GM20000 (cell line): Measurements from ENCODE around the gene UBLCP1.

Experiments
- DNase-seq: peaks from one replicate; pipeline ENCODE4 v3.0.0; 2012; ENCODE audit warnings: low spot score
- TF ChIP-seq, protein P1 (sequence below): IDR thresholded peaks from 2 replicates; pipeline ENCODE4 v1.5.1; 2012; ENCODE audit warnings: mild to moderate bottlenecking, control low read depth; ENCODE audit errors: extremely low read depth, missing control alignments

Gene UBLCP1

DNA sequence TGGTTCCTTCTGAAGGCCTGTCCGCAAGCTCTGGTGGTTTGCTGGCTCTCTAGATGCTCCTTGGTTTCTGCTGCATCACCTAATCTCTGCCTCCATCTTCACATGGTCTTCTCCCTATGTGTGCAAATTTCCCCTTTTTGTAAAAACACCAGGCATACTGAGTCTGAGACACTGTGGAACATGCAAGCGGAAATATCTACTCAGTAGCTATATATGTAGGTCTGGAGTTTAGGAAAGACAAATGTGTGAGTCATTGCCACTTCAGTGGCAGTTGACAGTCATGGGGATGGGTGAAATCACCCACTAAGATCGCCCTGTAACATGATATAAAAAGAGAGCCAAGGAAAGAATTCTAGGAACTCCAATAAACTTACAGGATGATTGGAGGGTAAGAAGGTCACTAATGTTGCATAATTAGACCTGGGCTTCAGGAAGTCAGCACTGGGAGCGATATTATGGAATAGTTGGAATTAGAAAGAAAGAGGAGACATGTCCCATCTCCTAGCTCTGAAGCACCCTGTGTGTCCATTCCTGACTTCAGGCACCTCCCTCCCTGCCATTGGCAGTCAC lies 22.7 kb upstream of the UBLCP1 start:
- no peak for DNase-seq
- TF ChIP-seq, protein P1, sequence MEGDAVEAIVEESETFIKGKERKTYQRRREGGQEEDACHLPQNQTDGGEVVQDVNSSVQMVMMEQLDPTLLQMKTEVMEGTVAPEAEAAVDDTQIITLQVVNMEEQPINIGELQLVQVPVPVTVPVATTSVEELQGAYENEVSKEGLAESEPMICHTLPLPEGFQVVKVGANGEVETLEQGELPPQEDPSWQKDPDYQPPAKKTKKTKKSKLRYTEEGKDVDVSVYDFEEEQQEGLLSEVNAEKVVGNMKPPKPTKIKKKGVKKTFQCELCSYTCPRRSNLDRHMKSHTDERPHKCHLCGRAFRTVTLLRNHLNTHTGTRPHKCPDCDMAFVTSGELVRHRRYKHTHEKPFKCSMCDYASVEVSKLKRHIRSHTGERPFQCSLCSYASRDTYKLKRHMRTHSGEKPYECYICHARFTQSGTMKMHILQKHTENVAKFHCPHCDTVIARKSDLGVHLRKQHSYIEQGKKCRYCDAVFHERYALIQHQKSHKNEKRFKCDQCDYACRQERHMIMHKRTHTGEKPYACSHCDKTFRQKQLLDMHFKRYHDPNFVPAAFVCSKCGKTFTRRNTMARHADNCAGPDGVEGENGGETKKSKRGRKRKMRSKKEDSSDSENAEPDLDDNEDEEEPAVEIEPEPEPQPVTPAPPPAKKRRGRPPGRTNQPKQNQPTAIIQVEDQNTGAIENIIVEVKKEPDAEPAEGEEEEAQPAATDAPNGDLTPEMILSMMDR, result no peak

DNA sequence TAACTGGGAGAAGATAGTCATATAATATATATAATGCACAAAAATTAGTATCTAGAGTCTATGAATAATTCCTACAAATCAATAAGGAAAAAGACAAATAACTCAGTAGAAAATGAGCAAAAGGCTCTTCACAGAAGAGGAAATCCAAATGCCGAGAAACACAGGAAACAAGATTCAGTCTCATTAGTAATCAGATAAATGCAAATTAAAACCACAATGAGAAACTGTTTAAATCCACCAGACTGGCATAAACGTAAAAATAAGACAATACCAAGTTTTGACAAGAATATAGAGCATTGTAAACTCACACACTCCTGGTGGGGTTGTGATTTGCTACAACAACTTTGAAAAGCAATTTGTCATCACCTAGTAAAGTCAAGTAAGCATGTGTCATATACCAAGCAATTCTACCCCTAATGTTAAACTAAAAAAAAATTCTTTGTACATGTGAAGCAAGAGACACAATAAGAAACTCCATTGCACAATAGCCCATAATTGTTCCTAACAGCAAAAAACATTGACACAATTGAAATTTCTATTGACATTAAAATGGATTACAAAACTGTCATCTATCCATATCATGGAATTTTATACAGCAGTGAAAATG lies 21.0 kb upstream of the UBLCP1 start:
- TF ChIP-seq, protein P1, result no peak
- DNase-seq, result no peak

DNA sequence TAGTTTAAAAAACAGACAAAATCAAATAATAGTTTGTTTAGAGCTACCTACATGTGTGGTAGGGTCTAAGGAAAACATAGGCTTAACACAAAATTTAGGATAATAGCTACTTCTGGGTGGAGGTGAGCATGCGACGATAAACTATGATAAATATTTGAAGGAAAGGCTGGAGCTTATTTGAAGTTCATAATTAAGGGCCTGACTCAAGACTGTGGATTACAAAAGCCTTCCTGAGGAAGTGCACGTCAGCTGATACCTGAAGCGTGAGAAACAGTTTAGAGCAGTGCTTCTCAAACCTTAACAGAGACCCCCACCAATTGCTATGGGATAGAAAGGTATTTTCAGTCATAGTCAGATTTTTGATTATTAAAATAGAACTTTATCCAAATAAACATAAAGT lies 20.4 kb upstream of the UBLCP1 start:
- no peak for DNase-seq

DNA sequence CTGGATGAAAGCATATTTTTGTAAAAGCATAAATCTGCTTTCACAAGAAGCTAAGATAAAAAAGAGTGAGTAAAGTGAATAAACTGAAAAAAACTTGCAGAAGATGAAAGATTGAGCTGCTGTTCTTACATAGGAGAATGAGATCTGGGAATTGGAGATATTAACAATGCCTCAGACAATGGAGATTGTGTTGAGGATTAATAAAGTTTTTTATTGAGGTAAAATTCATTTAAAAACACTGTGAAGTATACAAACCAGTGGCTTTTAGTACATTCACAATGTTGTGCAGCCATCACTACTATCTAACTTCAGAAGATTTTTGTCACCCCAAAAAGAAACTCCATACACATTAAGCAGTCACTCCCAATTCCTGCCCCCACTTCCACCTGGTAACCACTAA lies 19.7 kb upstream of the UBLCP1 start:
- TF ChIP-seq, protein P1, result no peak
- DNase-seq, result no peak

More for the DNA sequence above, 20.4 kb upstream of the UBLCP1 start:
- TF ChIP-seq, protein P1, result no peak

DNA sequence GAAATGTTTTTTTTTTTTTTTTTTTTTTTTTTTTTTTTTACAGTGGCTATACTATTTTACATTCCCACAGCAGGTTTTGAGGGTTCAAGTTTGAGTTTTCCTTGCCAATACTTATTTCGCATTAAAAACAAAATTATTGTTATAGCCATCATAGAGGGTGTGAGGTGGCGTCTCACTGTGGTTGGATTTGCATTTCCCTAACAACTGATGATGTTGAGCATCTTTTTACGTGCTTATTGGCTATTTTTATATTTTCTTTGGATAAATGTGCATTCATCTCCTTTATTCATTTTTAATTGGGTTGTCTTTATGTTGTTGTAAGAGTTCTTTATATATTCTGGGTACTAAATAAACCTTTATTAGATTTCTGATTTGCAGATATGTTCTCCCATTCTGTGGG lies 18.9 kb upstream of the UBLCP1 start:
- TF ChIP-seq, protein P1, result no peak
- DNase-seq, result no peak

DNA sequence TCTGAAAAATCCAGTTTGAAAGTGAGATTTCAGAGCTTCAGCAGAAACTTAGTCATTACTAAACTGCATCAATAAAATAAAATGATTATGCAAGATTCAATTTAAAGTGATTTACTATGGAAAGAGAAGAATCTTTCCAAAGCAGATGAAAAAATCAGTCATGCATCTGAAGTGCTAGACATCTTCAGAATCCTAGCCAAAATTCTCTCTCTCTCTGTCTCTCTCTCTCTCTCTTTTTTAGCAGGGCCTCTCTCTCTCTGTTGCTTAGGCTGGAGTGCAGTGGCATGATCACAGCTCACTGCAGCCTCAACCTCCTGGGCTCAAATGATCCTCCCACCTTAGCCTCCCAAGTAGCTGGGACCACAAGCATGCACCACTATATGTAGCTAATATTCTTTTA lies 18.2 kb upstream of the UBLCP1 start:
- TF ChIP-seq, protein P1, result no peak
- no peak for DNase-seq

DNA sequence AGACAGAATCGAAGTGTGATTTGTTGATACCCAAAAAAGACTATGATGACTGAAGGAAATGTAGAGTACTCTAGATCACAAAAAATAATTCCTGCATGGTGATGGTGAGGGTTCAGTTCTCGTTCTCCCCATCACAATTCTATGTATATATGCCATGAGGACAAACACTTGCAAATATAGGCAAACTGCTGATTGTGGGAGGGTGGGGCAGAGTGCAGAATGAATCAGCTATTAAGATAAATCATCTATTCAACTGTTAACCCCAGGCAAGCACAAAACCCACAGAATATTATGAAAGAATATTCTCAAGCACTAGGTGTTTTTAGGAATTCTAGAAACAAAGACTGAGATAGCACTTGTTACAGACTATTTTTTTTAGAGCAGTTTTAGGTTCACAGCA lies 13.9 kb upstream of the UBLCP1 start:
- TF ChIP-seq, protein P1, result no peak
- DNase-seq, result no peak
